ENCODE measurements around the gene NT5E.
"Not testable (repeated sequence)": the region's sequence is repeated elsewhere in the genome, so short reads cannot be mapped to it uniquely, and the experiment has no call there.

NT5E gene

DNA sequence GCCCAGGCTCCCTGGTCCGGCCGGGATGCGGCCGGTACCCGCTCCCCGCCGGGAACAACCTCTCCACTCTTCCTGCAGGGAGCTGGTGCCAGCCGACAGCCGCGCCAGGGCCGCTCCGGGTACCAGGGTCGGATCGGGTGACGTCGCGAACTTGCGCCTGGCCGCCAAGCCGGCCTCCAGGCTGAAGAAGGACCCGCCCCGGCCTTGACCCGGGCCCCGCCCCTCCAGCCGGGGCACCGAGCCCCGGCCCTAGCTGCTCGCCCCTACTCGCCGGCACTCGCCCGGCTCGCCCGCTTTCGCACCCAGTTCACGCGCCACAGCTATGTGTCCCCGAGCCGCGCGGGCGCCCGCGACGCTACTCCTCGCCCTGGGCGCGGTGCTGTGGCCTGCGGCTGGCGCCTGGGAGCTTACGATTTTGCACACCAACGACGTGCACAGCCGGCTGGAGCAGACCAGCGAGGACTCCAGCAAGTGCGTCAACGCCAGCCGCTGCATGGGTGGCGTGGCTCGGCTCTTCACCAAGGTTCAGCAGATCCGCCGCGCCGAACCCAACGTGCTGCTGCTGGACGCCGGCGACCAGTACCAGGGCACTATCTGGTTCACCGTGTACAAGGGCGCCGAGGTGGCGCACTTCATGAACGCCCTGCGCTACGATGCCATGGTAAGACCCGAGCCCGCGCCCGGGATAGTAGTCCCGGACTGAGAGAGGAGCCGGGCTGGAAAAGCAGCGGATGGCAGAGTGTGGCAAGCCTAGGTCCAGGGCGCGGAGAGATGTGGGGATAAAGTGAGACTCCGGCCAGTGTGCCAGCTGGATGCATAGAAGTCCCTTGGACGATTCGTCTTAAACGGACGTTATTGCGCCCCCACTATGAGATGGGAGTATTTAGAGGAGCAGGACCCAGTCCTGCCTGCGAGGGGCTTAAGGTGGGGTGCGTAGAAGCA, at the start of gene NT5E:
NT5E (plus strand) TSS at position 266 of the 942 bp plus-strand sequence; CDS start at position 323, 57 bp downstream.
- peak; percentile 5 for DNase-seq (ENCODE audit: low spot score)

DNA sequence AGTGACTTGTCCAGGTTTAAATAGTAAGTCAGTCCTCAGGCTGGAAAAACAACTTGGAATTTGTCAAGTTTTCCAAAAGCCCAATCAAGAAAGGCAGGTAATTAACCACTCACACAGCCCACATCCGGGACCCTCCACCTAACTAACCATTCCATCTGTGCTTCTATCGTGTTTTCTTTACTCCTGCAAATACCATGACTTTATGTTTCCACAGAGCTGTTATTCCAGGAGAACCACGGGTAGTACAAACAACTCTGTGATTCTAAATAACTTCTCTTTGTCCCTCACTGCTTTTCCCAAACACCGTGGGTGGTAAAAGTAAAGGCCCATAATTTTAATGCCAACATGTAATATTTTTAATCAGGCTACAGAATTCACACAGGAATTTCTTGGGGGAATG, 49.6 kb upstream of the NT5E start:
- no peak for DNase-seq (ENCODE audit: low spot score)

DNA sequence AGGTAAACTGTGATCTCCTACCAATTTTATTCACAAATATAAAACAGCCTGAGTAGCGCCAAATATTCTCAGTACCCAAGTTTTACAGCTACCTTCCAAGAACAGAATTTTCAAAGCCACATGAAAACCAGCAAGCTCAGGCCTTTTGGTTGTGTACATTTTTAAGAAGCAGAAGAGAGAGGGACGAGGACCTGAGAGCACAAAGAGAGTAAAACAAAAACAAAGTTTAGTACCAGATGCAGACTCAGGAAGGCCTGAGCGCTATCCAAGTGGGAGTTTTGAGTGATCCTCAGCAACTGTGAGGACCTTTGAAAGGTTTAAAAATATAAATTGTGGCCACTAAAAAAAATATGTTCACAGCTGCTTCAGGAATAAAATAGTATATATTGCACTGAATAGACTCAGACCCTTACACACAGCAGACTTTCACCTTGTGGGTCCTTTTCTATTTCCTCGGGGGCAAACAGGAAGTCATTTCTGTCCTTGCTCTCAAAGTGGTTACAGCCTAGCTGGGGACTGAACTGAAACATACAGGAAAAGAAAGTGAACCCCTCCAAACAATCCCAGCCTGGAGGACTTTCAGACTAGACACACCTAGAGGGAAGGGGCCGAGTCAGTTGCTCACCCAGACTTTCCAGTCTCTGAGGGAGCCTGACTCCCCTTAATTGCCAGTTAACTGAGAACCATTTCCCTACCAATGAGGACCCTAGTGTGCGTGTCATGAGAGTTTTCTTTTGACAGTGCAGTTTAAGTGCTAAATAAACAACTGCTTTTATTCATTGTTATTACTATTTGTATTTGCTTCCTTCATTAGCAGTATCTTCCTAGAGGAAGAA, 48.5 kb upstream of the NT5E start:
- no peak for DNase-seq (ENCODE audit: low spot score)

DNA sequence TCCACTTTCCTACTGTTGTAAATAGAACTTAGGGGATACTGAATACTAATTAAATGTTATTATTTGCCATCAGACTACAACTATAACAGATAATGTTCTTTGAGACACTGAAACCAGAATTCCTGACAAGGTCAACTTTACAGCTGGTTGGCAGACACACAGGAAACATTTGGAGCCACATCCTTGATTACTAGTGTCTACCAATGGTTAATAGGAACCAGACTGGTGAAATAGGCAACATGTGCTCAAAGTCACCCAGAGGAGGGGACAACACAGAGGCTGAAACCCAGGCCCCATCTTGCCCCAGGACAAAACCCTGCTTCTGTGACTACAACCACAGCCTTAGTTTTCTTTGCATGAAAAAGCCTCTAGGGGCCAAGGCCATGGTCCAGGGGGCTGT, 47.8 kb upstream of the NT5E start:
- DNase-seq (ENCODE audit: low spot score) = no peak

DNA sequence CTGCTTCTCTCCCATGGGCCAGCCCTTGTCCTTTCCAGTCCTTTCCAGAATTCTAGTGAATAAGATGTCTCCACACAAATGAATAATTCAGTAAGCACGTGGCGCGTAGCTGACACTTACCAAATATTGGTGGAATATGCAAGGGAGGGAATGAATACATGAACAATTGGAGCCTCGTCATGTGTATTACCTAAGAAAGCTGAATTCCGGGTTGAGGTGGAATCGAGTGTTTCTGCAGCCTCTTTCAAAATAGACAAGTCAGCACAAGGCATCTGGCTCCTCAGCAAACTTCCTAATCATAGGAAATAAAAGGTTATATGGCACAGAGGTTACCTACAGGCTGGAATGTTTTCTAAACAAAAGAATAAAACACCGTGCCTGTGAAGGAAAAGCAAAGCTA, 47.0 kb upstream of the NT5E start:
- DNase-seq (ENCODE audit: low spot score) = no peak

DNA sequence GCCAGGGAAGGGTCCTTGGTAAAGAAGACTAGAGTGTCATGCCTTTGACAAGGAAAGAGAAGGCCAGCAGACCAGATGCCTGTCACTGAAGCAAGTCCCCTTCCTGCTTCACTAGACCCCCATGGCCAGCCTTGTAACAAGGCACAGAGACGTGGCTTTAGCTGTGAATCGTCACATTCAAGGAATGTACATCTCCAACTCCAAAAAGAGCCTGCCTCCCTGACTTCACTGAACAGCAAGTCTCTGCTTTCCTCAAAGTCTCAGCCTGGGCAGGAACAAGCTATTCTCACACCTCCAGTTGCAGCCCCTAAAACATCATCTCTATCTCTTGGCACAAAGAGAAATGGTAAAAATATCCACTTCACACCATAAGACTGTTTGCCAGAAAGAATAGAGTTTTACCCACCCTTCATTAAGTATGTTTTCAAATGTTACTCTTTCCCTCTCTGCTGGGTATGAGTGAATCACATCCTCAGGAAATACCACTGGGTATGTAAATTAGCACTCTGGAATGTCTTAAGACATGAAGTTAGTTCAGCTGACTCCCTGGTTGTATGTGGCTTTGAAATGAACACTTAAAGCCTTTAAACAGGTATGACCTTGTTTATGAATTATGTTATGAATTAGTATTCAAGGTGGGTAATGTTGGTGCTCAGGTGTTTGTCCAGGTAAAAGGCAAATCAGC, 46.4 kb upstream of the NT5E start:
- DNase-seq (ENCODE audit: low spot score) = peak; percentile 8

DNA sequence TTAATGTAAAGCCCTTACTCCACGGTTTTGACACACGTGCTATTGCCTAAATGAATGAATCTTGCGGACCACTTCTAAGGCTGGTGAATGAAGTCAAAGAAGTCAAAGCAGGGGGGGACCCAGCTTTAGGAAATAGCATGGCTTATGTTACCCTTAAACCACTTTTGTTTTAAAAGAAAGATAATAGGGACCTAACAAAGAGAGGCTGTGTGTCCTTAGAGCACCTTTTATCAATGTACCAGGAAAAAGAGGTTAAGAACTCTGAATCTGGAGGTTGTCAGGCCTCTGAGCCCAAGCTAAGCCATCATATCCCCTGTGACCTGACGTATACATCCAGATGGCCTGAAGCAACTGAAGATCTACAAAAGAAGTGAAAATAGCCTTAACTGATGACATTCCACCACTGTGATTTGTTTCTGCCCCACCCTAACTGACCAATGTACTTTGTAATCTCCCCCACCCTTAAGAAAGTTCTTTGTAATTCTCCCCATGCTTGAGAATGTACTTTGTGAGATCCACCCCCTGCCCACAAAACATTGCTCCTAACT, 45.8 kb upstream of the NT5E start:
- DNase-seq (ENCODE audit: low spot score) = not testable (repeated sequence)

DNA sequence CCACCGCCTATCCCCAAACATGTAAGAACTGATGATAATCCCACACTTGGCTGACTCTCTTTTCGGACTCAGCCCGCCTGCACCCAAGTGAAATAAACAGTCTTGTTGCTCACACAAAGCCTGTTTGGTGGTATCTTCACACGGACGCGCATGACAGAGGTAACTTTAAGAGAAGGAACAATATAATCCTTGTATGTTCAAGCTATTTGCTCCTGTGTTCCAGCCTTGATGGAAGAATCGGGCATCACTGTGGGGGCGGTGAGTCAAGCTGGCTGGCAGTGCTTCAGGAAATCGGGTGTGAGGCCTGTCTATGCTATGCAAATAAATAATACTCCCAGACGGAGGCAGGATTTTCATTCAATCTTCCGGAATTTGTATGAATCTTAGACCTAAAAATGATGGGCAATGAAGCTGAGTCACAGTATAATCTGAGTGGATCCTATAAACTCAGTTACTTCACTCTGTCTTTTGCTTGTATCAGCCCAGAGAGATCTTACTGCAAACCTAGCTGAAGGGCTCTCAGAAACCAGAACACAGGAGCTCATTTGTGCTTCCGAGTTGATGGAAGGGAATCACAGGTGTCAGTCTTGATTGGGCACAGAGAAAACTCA, 45.2 kb upstream of the NT5E start:
- DNase-seq (ENCODE audit: low spot score) = no peak

DNA sequence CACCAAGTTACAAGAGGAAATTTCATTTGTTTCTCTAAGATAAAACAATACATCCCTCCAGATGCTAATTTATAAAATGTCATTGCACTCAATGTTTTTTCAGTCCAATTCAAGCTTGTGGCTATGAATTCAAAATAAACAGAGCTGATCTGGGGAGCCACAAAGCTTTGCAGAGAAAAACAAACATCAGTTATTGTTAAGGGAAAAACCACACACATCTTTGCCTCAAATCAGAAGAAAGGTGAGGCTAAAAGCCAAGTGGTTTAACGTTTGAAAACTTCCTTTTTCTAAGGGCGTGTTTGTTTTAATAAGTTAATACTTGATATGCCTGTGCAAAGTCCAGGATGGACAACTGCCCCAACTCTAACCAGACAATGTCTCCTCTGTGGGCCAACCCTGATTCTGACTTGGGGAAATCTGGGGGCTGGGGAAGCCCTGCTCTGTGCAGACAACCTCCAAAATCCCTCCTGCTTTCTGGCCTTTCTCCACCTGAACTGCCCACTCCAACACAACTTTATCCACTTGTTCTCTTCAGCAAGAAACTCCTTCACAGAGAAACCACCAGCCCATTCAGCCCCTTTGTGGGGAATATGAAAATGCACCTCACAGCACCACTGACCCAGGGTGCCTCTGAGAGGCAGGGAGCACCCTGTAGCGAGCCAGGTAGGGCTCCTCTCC, 44.6 kb upstream of the NT5E start:
- DNase-seq (ENCODE audit: low spot score) = no peak

DNA sequence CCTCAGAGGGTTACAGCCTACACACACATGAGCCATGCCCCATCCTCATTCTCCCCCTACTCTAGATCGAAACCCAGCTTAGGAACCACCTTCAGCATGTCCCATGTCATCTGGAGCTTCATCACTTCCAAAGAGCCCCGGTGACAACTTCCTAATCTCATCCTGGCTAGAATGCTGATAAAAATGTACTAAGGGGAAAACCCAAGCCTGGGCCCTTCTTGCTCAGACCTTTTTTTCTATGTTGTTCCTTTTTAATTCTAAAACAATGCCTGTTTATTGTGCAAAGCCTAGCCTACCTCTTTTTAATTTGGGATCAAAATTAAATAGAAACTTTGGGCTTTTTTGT, 44.1 kb upstream of the NT5E start:
- no peak for DNase-seq (ENCODE audit: low spot score)

DNA sequence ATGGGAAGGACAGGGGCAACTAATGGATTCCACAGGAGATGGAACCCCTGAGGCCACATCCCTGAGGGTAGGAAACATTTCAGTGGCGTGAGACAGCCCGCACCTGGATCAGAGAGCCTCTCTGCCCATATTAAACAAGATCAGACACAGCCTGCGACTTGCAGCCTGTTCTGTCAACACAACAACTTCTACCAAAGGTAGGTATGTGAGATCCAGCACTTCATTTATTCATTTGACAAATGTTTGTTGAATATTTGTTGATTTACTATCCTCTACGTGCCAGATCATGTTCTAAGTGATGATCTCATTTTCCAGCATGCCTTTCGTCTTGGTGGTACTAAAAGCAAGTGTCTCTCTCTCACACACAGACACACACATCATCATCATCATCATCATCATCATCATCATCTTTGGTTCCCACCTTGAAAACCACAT, 43.2 kb upstream of the NT5E start:
- DNase-seq (ENCODE audit: low spot score) = no peak

DNA sequence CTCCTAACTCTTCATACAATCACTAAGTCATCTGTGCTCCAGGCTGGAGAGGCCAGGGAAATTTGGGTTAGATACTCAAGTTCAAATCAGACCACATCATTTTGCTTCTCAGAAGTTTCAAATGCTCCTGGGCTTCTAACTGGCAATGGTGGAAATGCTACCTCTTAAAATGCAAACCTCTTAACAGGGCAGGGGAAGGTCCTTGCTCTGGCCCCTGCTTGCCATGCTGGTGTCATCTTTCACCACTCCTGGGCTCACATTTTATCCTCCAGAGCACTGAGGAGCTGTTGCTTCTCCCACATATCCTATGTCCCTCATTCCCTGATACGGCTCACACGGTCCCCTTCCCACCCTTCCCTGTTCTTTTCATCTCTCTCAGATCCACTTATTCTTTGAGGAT, 41.8 kb upstream of the NT5E start:
- DNase-seq (ENCODE audit: low spot score) = no peak

DNA sequence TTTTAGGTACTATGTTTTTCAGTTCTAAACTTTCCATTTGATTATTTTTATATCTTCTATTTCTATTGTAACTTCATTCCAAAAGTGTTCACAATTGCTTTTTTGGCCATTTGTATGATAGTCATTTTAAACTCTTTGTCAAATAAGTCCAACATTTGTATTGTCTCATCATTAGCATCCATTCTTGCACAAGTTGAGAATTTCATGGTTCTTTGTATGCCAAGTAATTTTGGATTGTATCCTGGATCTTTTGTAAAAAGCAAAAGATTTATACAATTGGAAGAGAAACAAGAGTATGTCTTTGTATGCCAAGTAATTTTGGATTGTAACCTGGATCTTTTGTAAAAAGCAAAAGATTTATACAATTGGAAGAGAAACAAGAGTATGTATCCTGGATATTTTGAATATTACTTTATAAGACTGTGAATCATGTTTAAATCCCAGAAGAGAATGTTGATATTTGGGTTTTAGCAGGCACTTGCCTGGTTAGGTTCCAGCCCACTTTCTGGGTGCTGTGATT, 36.9 kb upstream of the NT5E start:
- no peak for DNase-seq (ENCODE audit: low spot score)

DNA sequence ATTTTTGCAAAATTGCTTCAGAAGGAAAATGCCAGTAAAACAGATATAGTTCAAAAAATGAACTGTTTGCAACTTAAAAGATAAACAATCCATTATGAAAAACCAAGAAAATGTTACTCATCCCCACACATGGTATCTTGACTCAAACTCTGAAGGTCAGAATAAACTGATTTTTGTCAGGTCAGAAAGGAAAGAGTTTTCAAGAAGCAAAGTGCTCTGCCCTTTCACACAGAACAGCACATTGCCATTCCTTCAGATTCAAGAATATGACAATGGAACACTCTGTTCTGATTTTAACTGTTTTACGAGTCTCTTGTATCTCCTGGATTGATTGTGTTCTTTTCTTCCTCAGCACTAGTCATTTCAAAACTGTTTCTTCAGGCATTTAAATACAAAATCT, 33.8 kb upstream of the NT5E start:
- no peak for DNase-seq (ENCODE audit: low spot score)

DNA sequence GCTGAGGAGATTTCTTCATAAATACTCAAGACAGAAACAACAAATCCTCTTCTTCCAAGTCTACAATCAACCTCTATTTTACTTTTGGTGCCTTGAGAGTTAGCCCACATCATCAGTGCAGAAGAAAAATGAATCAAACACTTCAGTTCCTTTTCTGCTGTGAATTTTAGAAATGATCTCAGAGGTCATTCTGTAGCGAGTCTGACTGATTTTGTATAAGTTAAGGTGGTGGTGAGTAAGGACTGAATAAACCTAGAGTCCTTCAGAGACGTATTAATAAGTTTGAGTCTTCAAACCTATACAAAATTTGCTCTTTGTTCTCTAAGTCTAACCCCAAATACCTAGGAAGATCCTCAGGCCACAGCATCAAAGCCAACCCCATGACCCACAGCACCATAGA, 33.1 kb upstream of the NT5E start:
- DNase-seq (ENCODE audit: low spot score) = no peak

DNA sequence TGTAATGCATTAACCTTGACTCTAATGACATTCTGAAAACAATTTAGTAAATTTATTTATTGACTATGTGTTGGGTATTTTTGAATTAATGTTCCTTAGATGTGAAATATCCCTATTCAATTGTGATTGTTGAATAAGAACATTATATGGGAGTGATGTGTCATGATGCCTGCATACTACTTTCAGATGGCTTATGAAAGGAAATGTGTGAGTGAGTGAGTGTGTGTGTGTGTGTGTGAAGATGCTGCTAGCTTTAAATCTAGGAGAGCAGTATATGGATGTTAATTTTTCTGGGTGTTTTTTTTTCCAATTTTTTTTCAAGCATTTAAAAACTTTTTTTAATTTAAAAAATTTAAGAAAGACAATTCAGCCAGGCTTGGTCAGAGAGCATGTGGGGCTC, 32.5 kb upstream of the NT5E start:
- no peak for DNase-seq (ENCODE audit: low spot score)

DNA sequence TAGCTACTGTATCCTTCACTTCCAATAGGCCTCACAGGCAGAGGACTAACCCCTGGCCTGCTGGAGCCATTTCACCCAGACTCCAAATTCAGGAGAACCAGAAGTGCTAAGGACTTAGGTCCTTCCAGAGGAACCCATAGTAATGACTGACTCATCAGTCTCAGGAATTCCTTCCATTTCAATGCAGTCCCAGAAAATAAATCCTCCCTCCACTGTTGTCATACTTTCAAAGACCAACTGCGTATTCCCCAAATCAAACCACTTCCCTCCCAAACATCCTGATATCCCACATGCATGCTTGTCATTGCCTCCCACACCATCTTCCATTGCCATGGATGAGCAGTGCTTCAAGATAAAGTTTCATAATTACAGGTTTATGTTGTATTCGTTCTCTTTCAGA, 31.8 kb upstream of the NT5E start:
- no peak for DNase-seq (ENCODE audit: low spot score)

DNA sequence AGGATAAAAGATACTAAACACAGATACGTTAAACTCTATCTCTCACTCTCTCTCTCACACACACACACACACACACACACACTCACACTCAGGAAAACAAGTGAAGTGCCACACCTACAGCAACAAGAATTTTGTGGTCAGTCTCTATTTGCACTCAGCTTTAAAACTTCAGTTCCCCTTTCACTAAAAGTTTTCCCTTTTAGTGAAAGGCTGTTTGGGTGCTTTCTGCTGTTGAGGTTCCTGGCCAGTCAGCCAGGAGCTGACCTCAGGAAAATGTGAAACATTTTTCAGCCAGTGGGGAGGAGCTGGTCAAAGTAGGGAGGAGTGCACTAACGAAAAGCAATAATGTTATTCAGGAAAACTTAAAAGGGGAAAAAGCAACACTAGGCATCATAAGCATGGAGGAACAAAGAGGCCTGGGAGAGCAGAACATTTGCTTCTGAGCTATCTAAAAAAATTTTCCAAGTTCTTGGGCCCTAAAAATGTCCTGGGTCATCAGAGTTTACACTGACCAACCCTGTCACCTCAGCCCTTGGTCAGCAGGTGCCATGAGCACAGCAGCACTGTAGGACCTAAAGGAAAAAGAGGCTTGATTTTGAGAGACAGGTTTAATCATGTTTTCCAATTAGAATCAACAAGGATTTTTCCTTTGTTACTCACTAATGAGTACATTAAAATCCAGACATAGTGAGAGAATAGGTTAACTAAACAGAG, 30.7 kb upstream of the NT5E start:
- DNase-seq (ENCODE audit: low spot score) = no peak

DNA sequence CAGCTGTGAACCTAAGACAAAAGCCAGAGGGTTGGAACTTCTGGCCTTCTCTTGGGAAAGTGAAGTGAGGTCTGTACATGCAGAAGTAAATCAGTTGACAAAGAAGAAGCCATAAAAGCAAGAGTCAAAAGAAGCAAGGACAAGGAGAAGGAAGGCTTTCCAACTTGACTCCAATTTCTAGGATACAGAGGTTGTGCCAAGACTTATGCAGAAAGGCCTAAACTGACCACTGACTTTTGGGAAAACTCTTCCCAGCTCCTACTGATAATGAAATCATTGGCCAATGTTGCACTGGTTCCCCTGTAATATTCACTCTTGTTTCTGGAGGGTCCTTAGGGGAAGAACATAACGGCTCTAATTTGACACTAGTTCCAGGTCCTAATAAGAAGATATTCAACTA, 29.3 kb upstream of the NT5E start:
- no peak for DNase-seq (ENCODE audit: low spot score)

DNA sequence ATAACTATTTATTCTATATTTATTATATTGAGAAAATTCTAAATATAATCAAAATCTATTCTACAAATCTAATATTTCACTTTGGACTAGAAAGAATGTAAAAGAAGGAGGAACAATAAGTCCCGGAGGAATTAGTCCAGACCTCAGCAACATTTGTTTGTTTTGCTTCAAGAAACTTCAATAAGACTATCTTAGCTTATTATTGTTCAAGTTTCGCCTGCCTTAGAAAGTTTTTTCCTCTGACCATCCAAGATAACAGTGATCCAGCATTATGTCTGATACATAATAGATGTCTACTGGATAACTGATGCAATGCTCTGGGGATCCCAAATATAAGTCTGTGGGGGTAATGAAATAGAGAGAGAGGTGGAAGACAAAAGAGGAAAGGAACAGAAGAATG, 28.7 kb upstream of the NT5E start:
- DNase-seq (ENCODE audit: low spot score) = no peak
